ENCODE measurements around the gene KLK2.
A peak's percentile ranks its signal among the peaks of the same experiment; 100 is the strongest.

The KLK2 gene

GRCh38 chr19:50850738-50851137 lies 22.5 kb upstream of the KLK2 start:
- no peak for DNase-seq (ENCODE audit: low spot score)

- DNase-seq (ENCODE audit: low spot score) = no peak
These were observed 21.6 kb upstream of the KLK2 start for GRCh38 chr19:50851620-50852019.

GRCh38 chr19:50854636-50855410 lies 18.4 kb upstream of the KLK2 start, which contains the start of gene KLK3:
Gene KLK3 (plus strand): TSS chr19:50854915. CDS start chr19:50854956, 41 bp downstream.
- no peak for DNase-seq (ENCODE audit: low spot score)

- DNase-seq (ENCODE audit: low spot score) = no peak
These were observed 15.9 kb upstream of the KLK2 start for GRCh38 chr19:50857366-50857765.

- DNase-seq (ENCODE audit: low spot score) = no peak
These were observed 14.4 kb upstream of the KLK2 start for GRCh38 chr19:50858886-50859285.

- no peak for DNase-seq (ENCODE audit: low spot score)
These were observed 13.4 kb upstream of the KLK2 start for GRCh38 chr19:50859849-50860248.

GRCh38 chr19:50861010-50861409 lies 12.2 kb upstream of the KLK2 start:
- DNase-seq (ENCODE audit: low spot score) = no peak

- no peak for DNase-seq (ENCODE audit: low spot score)
These were observed 11.5 kb upstream of the KLK2 start for GRCh38 chr19:50861496-50862286.

- no peak for DNase-seq (ENCODE audit: low spot score)
These were observed 3.8 kb upstream of the KLK2 start for GRCh38 chr19:50869479-50869878.

GRCh38 chr19:50870417-50871089 lies 2.7 kb upstream of the KLK2 start:
- peak; percentile 5 for DNase-seq (ENCODE audit: low spot score)

GRCh38 chr19:50874211-50874610 lies 972 bp downstream of the KLK2 start:
- DNase-seq (ENCODE audit: low spot score) = no peak

- no peak for DNase-seq (ENCODE audit: low spot score)
These were observed 2.7 kb downstream of the KLK2 start for GRCh38 chr19:50875795-50876422.

GRCh38 chr19:50876456-50876855 lies 3.2 kb downstream of the KLK2 start:
- no peak for DNase-seq (ENCODE audit: low spot score)

- DNase-seq (ENCODE audit: low spot score) = no peak
These were observed 4.1 kb downstream of the KLK2 start for GRCh38 chr19:50877338-50877737.

- DNase-seq (ENCODE audit: low spot score) = no peak
These were observed 5.6 kb downstream of the KLK2 start for GRCh38 chr19:50878851-50879250.

- no peak for DNase-seq (ENCODE audit: low spot score)
These were observed 7.0 kb downstream of the KLK2 start for GRCh38 chr19:50880241-50880640.

GRCh38 chr19:50882188-50882587 lies 8.9 kb downstream of the KLK2 start:
- no peak for DNase-seq (ENCODE audit: low spot score)

- DNase-seq (ENCODE audit: low spot score) = no peak
These were observed 16.4 kb downstream of the KLK2 start for GRCh38 chr19:50889638-50890037.

- no peak for DNase-seq (ENCODE audit: low spot score)
These were observed 17.4 kb downstream of the KLK2 start for GRCh38 chr19:50890422-50891252.

- DNase-seq (ENCODE audit: low spot score) = no peak
These were observed 18.0 kb downstream of the KLK2 start for GRCh38 chr19:50891253-50891625.

- DNase-seq (ENCODE audit: low spot score) = peak; percentile 4
These were observed 20.0 kb downstream of the KLK2 start for GRCh38 chr19:50893047-50893736.
